ENCODE data around the gene OR14I1.

The OR14I1 gene

GRCh38 chr1:248702714-248703113, at the start of gene OR14I1:
TSS of gene OR14I1 (minus strand) at chr1:248702766.
- no peak for DNase-seq (ENCODE audit: low read depth in 2 of 2)

GRCh38 chr1:248751635-248752034, 49.1 kb upstream of the OR14I1 start:
- DNase-seq (ENCODE audit: low read depth in 2 of 2), result no peak

GRCh38 chr1:248751142-248751541, 48.6 kb upstream of the OR14I1 start:
- DNase-seq (ENCODE audit: low read depth in 2 of 2), result no peak

DNA sequence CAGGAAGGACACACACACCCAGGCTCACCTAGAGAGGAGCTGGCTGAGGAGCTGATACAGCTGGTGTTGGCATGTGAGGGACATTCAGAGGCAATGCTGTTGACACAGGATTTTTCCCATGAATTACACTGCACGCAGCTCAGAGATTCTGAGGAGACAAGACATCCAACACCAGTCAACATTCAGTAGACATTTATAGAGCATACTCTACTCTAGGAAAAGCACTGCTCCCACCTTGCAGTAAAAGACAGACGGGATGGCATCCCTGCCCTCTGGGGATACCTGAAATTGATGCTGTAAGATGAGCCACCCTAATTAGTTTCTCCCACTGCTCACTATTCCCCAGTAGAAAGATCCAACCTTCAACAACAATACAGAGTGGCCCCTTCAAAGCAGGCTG, 47.9 kb upstream of the OR14I1 start:
- DNase-seq (ENCODE audit: low read depth in 2 of 2), result no peak

DNA sequence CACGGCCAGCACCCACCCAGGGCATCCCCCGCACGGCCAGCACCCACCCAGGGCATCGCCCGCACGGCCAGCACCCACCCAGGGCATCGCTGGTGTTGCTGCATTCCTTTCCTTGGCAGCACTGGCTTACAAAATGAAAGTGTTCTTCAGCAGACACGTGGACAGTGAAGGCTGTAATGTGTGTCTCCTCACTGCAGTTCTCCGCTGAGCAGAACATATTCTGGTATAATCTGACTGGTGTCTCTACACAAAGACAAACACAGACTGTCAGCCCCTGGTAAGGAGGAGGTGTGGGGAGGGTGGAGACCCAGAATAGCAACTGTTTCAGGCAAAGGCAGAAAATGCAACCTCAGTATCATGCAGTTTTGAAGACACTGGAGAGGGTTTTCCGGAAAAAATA, 45.6 kb upstream of the OR14I1 start:
- DNase-seq (ENCODE audit: low read depth in 2 of 2), result no peak

DNA sequence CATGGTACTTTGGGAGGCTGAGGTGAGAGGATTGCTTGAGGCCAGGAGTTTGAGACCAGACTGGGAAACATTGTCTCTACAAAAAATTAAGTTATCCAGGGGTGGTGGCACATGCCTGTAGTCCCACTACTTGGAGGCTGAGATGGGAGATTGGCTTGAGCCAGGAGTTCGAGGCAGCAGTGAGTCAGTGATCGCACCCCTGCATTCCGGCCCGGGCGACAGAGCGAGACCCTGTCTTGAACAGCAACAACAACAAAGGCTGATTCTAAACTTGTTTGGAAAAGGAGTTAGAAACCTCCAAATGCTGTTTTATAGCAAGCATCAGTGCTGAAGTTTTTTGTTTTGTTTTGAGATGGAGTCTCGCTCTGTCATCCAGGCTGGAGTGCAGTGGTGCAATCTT, 38.3 kb upstream of the OR14I1 start:
- DNase-seq (ENCODE audit: low read depth in 2 of 2), result no peak

DNA sequence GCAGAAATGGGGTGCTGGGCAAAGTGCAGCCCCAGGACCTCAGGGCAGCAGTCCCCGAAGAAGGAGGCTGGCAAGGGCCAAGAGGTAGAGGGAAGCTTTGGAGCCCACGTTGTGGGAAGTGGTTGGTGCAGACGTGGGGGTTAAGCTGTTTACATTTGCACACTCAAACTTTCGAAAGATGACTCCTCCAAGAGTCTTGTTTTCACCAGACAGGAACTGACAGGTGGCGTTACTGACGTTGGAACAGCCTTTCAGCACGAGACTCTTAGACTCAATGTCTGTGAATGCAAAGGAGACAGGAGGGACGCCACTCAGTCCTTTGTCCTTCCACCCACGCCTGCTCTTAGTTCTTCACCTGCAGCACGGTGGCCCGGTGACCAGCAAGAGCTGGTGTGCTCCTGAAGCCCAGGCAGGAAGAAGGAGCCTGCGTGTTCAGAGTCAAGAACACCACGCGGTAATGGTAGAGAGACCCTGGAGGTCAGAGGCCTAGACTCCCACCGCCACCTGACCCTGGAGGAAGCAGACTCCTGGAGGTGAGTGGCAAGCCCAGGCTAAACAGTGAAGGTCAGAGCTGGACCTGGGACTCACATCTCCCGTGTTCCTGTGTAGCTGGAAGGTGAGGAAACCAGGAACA, 37.1 kb upstream of the OR14I1 start:
- DNase-seq (ENCODE audit: low read depth in 2 of 2), result no peak

DNA sequence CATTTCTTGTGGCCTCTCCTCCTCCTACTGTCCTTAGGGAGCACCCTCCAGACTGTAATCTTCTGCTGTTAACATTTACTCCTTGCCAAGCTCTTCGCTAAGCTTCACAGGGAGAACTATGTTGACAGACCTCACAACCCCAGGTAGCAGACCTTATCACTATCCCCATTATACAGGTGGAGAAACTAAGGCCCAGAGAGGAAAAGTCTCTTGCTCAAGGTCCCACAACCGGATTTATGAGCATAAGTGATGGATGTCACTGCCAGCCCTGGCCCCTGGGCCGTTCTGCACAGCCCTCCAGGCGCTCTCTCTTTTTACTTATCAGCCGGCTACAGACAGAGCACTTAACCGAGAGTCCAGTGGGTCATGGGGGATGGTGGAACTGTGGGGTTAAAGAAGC, 34.9 kb upstream of the OR14I1 start:
- DNase-seq (ENCODE audit: low read depth in 2 of 2), result no peak

DNA sequence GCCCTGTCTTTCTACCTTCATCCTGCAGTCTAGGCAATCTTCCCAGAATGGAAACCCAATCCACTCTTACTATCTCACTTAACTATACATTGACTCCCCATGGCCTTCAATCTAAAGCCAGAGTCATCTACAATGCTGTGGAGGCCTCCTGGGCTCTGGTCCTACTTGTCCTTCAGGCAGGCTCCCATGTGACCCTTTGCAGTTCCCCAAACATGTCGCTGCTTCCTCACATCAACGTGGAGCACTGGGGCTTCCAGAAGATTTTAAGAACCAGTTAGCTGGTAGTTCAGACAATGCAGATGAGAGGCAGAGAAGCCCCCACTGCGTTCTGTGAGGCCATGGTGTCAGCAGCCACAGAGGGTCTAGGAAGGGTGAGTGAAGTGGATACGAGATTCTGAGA, 34.4 kb upstream of the OR14I1 start:
- DNase-seq (ENCODE audit: low read depth in 2 of 2), result no peak

GRCh38 chr1:248733566-248733965, 31.0 kb upstream of the OR14I1 start:
- DNase-seq (ENCODE audit: low read depth in 2 of 2), result no peak

DNA sequence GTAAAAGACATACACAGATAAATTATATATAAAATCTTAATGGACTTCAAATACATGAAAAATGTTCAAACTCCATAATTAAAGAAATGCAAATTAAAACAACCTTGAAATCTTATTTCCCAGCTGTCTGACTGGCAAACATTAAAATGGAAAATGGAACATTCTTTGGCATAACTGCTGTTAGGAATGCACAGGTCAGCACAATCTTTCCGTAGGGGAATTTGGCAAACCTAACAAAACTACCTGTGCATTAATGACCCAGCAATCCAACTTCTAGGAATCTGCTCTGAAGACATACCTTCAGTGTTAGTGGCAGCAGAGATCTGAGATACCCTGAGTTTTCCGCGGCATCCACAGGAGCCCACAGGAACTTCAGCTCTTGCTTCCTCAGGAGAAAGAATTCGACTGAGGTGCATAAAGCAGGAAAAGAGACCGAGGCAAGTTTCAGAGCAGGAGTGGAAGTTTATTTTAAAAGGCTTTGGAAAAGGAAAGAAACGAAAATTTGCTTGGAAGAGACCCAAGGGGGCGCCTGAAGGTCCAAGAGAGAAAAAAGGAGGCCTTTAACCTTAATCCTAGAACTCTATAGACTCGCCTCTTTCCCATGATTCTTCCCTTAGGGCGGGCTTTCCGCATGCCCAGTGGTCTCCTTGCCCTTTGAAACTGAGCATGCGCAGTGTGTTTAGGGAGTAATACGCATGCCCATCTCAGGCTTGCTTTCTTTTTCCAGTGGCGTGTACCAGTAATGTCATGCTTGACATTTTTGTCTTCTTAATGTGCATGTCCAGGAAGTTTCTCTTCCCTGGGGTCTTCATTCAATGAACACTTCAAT, 28.2 kb upstream of the OR14I1 start:
- no peak for DNase-seq (ENCODE audit: low read depth in 2 of 2)

DNA sequence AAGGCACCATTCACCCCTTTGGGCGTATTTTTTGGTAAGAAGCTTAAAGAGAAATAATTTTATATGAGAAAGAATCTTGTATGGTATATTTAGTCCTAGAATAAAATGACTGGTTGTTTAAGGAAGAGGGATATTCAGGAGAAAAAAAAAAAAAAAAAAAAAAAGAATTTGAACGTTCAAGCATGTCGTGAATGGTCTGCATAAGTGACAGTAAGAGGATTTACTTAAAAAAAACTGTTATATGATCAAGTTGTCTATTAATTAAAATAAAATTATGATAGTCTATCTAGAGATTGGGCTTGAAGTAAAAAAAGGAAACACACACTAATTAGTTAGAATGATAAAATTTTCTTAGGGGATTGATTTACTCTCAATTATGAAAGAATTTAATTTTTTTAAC, 11.7 kb upstream of the OR14I1 start:
- DNase-seq (ENCODE audit: low read depth in 2 of 2), result no peak

DNA sequence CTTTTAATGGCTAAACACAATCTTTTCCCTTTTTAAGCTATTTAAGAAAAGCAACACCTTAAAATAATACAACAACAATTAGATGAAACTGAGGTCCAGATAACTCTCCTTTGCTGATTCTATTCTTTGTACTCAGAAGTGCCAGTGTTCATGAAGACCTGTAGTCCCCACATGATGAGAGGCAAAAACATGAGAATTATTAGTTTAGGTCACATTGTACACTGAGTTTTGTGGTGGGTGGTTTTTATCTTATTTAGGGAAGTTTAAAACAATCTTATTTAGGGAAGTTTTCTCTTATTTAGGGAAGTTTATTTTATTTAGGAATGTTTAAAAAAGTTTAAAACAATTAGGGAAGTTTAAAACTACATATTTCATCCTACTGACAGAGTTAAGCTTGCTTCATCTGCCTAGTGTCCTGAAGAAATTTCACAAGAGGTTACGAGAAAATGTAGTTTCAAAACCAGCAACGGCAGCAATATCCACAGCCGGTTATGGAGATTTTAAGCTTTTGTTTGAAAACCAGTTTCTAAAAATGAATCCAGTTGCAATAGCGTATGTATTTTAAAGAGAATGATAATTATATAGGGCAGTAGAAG, 7.8 kb upstream of the OR14I1 start:
- DNase-seq (ENCODE audit: low read depth in 2 of 2), result no peak

DNA sequence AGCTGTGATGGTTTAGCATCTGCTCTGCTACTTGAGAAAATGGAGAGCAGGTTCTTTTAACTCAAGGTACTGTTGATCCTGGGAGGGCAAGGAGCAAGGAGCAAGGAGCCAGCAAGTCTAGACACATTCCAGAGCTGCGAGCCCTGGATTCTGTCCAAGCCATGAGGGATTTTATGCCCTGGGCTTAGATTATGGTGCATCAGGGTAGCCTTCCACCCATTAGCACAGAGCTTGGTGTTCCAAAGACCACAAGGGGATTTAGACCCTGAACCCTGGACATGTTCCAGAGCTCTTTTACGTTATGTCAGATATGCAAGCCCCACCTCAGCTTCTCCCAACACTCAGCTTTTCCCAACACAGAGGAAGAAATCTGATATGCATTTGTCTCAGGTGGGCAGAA, 2.0 kb upstream of the OR14I1 start:
- no peak for DNase-seq (ENCODE audit: low read depth in 2 of 2)

DNA sequence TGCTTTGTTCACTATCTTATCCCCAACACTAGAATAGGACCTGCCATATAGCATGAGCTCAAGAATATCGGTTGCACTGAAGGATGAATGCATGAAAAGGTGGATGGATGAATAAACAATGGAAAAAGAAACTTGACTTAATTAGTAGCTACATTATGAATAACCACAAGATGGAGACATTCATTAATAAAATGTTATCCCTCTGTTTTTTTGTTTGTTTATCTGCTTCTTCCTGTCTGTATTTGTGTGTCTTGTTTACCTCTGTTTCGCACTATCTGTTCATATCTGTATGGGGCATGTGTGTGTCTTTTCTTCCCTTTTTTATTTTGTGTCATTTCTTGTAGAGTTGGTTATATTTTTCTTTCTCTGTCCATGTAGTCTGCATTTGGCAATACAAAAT, 1.1 kb upstream of the OR14I1 start:
- DNase-seq (ENCODE audit: low read depth in 2 of 2), result no peak

DNA sequence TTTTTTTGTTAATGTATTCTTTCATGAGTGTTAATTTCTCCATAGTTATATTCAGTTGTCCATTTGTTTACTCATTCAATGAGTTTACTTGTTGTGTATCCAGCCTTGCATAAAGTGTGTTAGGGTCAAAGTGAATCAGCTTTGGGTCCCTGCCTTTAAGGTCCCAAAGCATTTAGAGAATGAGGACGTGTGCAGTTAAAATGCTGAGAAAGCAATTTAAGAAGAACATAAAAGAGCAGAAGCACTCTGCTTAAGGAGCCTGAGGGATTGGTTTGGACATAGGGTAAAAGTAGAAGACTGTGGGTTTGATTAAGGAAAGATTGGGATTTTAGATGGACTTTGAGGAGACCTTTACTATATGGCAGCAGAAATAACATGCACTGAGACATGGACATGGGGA, 3.5 kb downstream of the OR14I1 start:
- no peak for DNase-seq (ENCODE audit: low read depth in 2 of 2)

DNA sequence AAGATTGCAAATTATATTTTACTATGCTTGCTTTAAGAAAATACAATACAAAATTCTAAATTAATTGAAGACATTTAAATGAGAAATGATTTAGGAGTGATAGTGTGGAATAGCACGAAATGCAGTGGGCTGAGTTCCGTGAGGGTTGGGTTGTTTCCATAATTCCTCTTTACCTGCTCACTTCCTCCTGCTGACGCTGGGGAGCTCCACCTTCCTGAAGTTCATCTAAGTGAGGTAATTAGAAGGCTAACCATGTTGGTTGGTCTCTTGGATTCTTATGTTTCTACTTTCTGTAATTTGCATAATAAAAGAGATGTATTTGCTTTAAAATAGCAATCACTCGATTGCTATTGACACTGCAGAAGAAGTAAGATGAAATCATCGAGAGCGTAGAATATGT, 4.7 kb downstream of the OR14I1 start:
- DNase-seq (ENCODE audit: low read depth in 2 of 2), result no peak

DNA sequence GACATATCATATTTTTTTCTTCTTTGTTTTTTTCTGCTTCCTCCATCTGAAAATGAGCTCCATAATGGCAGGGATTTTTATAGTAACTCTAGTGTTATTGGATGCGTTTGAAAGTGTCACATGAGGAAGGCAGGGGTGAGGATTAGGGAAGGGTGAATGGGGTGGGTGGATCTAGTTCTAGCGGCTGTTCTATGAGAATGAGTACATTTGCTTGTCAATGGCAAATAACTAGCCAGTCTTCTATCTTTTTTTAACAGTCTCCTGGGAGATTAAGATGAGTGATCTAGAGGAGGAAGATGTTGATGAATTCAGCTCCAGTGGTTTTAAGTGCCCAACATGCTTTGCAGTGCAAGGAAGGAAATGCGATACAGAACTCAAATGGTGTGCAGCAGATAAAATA, 5.8 kb downstream of the OR14I1 start:
- DNase-seq (ENCODE audit: low read depth in 2 of 2), result no peak

- no peak for DNase-seq (ENCODE audit: low read depth in 2 of 2)
Observed at GRCh38 chr1:248696261-248696660, 6.3 kb downstream of the OR14I1 start.

GRCh38 chr1:248695451-248696132, 7.0 kb downstream of the OR14I1 start:
- DNase-seq (ENCODE audit: low read depth in 2 of 2), result no peak

- no peak for DNase-seq (ENCODE audit: low read depth in 2 of 2)
Observed at GRCh38 chr1:248691567-248692155, 10.9 kb downstream of the OR14I1 start.

All from stimulated activated CD8-positive, alpha-beta memory T cell treated with anti-CD3 and anti-CD28 coated beads, Interleukin-15, amount 100 ng/mL, for 48 hours (primary cell).